Liver (tissue), 9 donors: ENCODE results near the gene TPSD1. TPM values are rescaled to one million over a fixed set of nuclear protein-coding genes. Genes with fewer than 3 reads are reported as not detected.

Source experiments
- DNase-seq: peaks from one replicate; pipeline ENCODE4 v3.0.0-alpha.2; 2017; ENCODE audit warnings: low spot score
- H3K27ac ChIP-seq, 2 donors: one replicate each; pipeline ENCODE4 v1.7.0; 2013; ENCODE audit warnings: inconsistent platforms in 2 of 2, low read length in 2 of 2, control low read depth in 1 of 2, low read depth in 1 of 2, mild to moderate bottlenecking in 1 of 2
- H3K27me3 ChIP-seq, 4 donors: one replicate each; pipeline versions ENCODE4 v1.6.1 to v1.7.0; 2013; ENCODE audit warnings: low read length in 3 of 4, inconsistent platforms in 1 of 4, mild to moderate bottlenecking in 1 of 4, moderate library complexity in 1 of 4; ENCODE audit not compliant: control insufficient read depth in 4 of 4, insufficient read depth in 4 of 4
- H3K36me3 ChIP-seq, 4 donors: one replicate each; pipeline versions ENCODE4 v1.6.1 to v1.7.0; 2013; ENCODE audit warnings: low read length in 3 of 4, mild to moderate bottlenecking in 3 of 4, low read depth in 1 of 4, moderate library complexity in 1 of 4; ENCODE audit not compliant: control insufficient read depth in 4 of 4, insufficient read depth in 3 of 4
- H3K4me1 ChIP-seq, 4 donors: one replicate each; pipeline versions ENCODE4 v1.6.1 to v1.7.0; 2013; ENCODE audit warnings: low read length in 3 of 4, mild to moderate bottlenecking in 3 of 4, moderate library complexity in 1 of 4; ENCODE audit not compliant: control insufficient read depth in 4 of 4, insufficient read depth in 4 of 4
- H3K4me3 ChIP-seq, 3 donors: one replicate each; pipeline versions ENCODE4 v1.6.1 to v1.7.0; 2013; ENCODE audit warnings: low read length in 3 of 3, control low read depth in 1 of 3, low read depth in 1 of 3, mild to moderate bottlenecking in 1 of 3
- H3K9ac ChIP-seq, 2 donors: one replicate each; pipeline ENCODE4 v1.7.0; 2013; ENCODE audit warnings: low read length in 2 of 2, mild to moderate bottlenecking in 2 of 2, moderate library complexity in 2 of 2, control low read depth in 1 of 2, low read depth in 1 of 2
- H3K9me3 ChIP-seq, 4 donors: one replicate each; pipeline versions ENCODE4 v1.6.1 to v1.7.0; 2013; ENCODE audit warnings: low read length in 3 of 4; ENCODE audit not compliant: control insufficient read depth in 4 of 4
- EGR1 ChIP-seq, 2 donors: IDR thresholded peaks; 2 replicates each; pipeline ENCODE4 v1.6.1; 2016 to 2018; ENCODE audit warnings: antibody characterized with exemption in 2 of 2, low read depth in 2 of 2
- FOXA1 ChIP-seq: IDR thresholded peaks from 2 replicates; pipeline ENCODE4 v1.6.1; 2016; ENCODE audit warnings: antibody characterized with exemption
- FOXA2 ChIP-seq: IDR thresholded peaks from 2 replicates; pipeline ENCODE4 v1.6.1; 2016; ENCODE audit warnings: antibody characterized with exemption
- GABPA ChIP-seq, 2 donors: IDR thresholded peaks in 1 of 2; conservative IDR thresholded peaks in 1 of 2; 2 replicates each; pipeline ENCODE4 v1.6.1; 2016; ENCODE audit warnings: antibody characterized with exemption in 2 of 2, mild to moderate bottlenecking in 1 of 2, moderate library complexity in 1 of 2
- HNF4G ChIP-seq: IDR thresholded peaks from 2 replicates; pipeline ENCODE4 v1.6.1; 2016; ENCODE audit warnings: antibody characterized with exemption
- JUND ChIP-seq, 2 donors: IDR thresholded peaks; 2 replicates each; pipeline ENCODE4 v1.6.1; 2016; ENCODE audit warnings: antibody characterized with exemption in 2 of 2
- NR2F2 ChIP-seq: IDR thresholded peaks from 2 replicates; pipeline ENCODE4 v1.6.1; 2016; ENCODE audit warnings: antibody characterized with exemption
- RAD21 ChIP-seq, 2 donors: IDR thresholded peaks; 2 replicates each; pipeline ENCODE4 v1.6.1; 2016; ENCODE audit warnings: antibody characterized with exemption in 2 of 2, mild to moderate bottlenecking in 2 of 2
- REST ChIP-seq: IDR thresholded peaks from 2 replicates; pipeline ENCODE4 v1.6.1; 2016; ENCODE audit warnings: antibody characterized with exemption, mild to moderate bottlenecking
- TAF1 ChIP-seq: conservative IDR thresholded peaks from 2 replicates; pipeline ENCODE4 v1.6.1; 2016; ENCODE audit warnings: antibody characterized with exemption, mild to moderate bottlenecking
- YY1 ChIP-seq: IDR thresholded peaks from 2 replicates; pipeline ENCODE4 v1.6.1; 2016; ENCODE audit warnings: antibody characterized with exemption, mild to moderate bottlenecking
- WGBS: extraction: QIAGEN DNeasy Blood & Tissue Kit; methylation state at CpG from one replicate; pipeline ENCODE4 v1.1.7; 2013; 5-methylcytosine and 5-hydroxymethylcytosine counted together
- polyA plus RNA-seq, 2 donors: library from polyadenylated mRNA; stranded (reverse) in 1 of 2; unstranded in 1 of 2; fragments of 200-250 nt in 1 of 2; fragments of >200 nt in 1 of 2; fragmentation: Nextera tagmentation in 1 of 2; extraction: Ambion mirVana in 1 of 2; gene quantifications; one replicate each; pipeline versions ENCODE4 v1.2.1 to v1.2.3, GENCODE V29; 2013 to 2015
- total RNA-seq, 2 donors: library from RNA; depleted of rRNA; stranded (reverse); fragments of >200 nt; gene quantifications; one replicate each; pipeline ENCODE4 v1.2.3, GENCODE V29; 2014
- TF ChIP-seq, protein P1 (sequence below): IDR thresholded peaks from 2 replicates; pipeline ENCODE4 v1.6.1; 2016; ENCODE audit warnings: antibody characterized with exemption
- TF ChIP-seq, protein P2 (sequence below): IDR thresholded peaks from 2 replicates; pipeline ENCODE4 v1.6.1; 2016; ENCODE audit warnings: antibody characterized with exemption
- donor health status: healthy.
- donor health status: healthy.
- donor health status: healthy.
- donor health status: healthy.
- donor health status: healthy.

Gene TPSD1
- total and polyA plus RNA-seq, 4 donors: 0.28 to 0.40 TPM; not detected in 2

DNA sequence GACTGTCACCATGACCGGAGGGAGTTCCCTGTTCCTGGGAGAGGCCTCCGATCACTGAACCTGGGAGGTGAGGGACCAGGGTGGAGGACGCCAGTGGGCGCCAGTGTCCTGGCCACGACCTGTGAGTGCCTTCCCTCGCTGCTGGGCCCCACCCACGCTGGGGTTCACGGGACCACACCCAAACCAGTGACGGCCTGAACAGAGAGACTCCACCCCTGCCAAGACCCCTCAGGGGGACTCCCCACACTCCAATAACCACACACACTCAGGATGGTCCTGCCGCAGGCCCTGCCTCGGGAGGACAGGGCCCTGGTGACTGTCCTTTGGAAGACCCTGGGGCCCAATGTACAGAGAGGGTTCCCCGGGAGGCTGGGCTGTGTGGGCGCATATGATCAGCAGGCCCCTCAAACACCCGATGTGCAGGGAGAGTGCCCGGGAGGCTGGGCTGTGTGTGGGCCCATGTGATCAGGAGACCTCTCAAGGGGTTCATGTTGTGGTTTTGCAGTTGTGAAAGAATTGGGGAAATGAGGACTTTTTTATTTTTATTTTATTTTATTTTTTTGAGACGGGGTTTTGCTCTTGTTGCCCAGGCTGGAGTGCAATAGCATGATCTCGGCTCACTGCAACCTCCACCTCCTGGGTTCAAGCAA lies 26.6 kb downstream of the TPSD1 start:
- peaks cover 0 to 1% (median 0%) of the 10 kb centered on the region in 4 donors for H3K27me3 ChIP-seq
- no peak for DNase-seq
- H3K36me3 ChIP-seq: no peaks in the 10 kb centered on the region
- no peak overlapping the region for H3K9ac ChIP-seq
- H3K27ac ChIP-seq: no peak overlapping the region
- 82% methylated on average over 17 of the region's 17 CpGs for WGBS
- no peaks in the 10 kb centered on the region for H3K9me3 ChIP-seq
- TF ChIP-seq GABPA (IDR thresholded peaks at IDR 0.05 in 1 of 2, conservative IDR thresholded peaks at IDR 0.05 in 1 of 2): no peak
- TF ChIP-seq YY1: no peak
- no peak for TF ChIP-seq HNF4G
- TF ChIP-seq RAD21 (IDR thresholded peaks at IDR 0.05): no peak
- H3K4me1 ChIP-seq: no peaks in the 10 kb centered on the region
- no peak overlapping the region for H3K4me3 ChIP-seq

GRCh38 chr16:1283296-1283695 lies 27.4 kb downstream of the TPSD1 start:
- no peak overlapping the region for H3K27ac ChIP-seq
- TF ChIP-seq, protein P1, sequence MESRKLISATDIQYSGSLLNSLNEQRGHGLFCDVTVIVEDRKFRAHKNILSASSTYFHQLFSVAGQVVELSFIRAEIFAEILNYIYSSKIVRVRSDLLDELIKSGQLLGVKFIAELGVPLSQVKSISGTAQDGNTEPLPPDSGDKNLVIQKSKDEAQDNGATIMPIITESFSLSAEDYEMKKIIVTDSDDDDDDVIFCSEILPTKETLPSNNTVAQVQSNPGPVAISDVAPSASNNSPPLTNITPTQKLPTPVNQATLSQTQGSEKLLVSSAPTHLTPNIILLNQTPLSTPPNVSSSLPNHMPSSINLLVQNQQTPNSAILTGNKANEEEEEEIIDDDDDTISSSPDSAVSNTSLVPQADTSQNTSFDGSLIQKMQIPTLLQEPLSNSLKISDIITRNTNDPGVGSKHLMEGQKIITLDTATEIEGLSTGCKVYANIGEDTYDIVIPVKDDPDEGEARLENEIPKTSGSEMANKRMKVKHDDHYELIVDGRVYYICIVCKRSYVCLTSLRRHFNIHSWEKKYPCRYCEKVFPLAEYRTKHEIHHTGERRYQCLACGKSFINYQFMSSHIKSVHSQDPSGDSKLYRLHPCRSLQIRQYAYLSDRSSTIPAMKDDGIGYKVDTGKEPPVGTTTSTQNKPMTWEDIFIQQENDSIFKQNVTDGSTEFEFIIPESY: no peak
- TF ChIP-seq FOXA2 (no peak), NR2F2 (no peak), FOXA1 (no peak), REST (no peak), TAF1 (no peak)
- TF ChIP-seq, protein P2, sequence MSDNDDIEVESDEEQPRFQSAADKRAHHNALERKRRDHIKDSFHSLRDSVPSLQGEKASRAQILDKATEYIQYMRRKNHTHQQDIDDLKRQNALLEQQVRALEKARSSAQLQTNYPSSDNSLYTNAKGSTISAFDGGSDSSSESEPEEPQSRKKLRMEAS: no peak
- no peaks in the 10 kb centered on the region for H3K27me3 ChIP-seq
- no peak overlapping the region for H3K4me3 ChIP-seq
- H3K9ac ChIP-seq: no peak overlapping the region
- no peak for DNase-seq
- H3K9me3 ChIP-seq: no peaks in the 10 kb centered on the region
- WGBS: 63% methylated on average over 17 of the region's 17 CpGs
- no peaks in the 10 kb centered on the region for H3K4me1 ChIP-seq
- H3K36me3 ChIP-seq: no peaks in the 10 kb centered on the region

DNA sequence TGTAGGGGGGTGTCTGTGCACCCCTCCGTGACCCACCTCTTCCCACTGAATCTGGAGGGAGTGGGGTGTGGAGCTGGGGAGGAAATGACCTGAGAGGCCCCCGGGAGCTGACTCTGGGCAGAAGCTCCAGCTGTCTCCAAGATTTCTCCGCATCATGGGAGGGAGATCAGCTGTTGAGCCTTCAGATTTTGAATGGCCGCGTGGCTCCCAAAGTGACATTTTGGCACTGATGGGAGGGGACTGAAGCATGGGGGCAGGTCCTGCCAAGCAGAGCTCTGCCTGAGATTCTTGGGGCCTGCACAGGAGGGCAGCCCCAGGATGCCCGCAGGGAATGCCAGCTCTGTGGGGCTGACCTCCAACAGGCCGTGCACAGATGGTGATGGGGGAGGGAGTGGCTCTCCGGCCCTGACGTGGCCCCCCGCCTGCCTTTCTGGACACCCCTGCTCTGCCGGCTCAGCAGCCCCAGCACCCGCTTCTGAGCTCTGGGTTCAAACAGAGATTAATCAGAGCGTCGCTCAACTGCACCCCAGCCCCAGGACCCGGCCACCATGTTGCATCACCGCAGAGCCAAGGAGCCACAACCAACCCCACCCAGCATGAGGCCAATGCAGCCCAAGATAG lies 28.2 kb downstream of the TPSD1 start:
- TF ChIP-seq FOXA1 (no peak), JUND (IDR thresholded peaks at IDR 0.05) (no peak), EGR1 (IDR thresholded peaks at IDR 0.05; ENCODE audit: low read depth in 2 of 2) (no peak), GABPA (IDR thresholded peaks at IDR 0.05 in 1 of 2, conservative IDR thresholded peaks at IDR 0.05 in 1 of 2) (no peak), HNF4G (no peak)
- TF ChIP-seq, protein P1: no peak
- 85% methylated on average over 16 of the region's 16 CpGs for WGBS
- Histone ChIP-seq H3K27me3 (no peaks in the 10 kb centered on the region), H3K4me1 (peaks cover 0 to 2% (median 0%) of the 10 kb centered on the region in 4 donors), H3K27ac (no peak overlapping the region), H3K9me3 (no peaks in the 10 kb centered on the region), H3K36me3 (no peaks in the 10 kb centered on the region), H3K9ac (no peak overlapping the region), H3K4me3 (no peak overlapping the region)
- DNase-seq: no peak
